IPS-18c (cell line): ENCODE data around the gene TWF1.
"Not testable (repeated sequence)": the region's sequence is repeated elsewhere in the genome, so short reads cannot be mapped to it uniquely, and the experiment has no call there.

Source experiments
- H3K4me3 ChIP-seq: 2 replicates; pipeline ENCODE4 v1.7.0; 2013; ENCODE audit warnings: low read depth, mild to moderate bottlenecking, low read length, moderate library complexity; ENCODE audit not compliant: insufficient read depth
- H3K9me3 ChIP-seq: one replicate; pipeline ENCODE4 v1.6.1; 2013; ENCODE audit warnings: mild to moderate bottlenecking, low read length, moderate library complexity; ENCODE audit not compliant: control insufficient read depth, insufficient read depth

The TWF1 gene

GRCh38 chr12:43805860-43806736 lies at the start of gene TWF1:
TSS of gene TWF1 (minus strand) at chr12:43806317. CDS start at chr12:43806245, 72 bp downstream.
- Histone ChIP-seq H3K4me3 (peak within 1 kb of the TSS; percentile 93), H3K9me3 (no peaks in the 10 kb centered on the region)

DNA sequence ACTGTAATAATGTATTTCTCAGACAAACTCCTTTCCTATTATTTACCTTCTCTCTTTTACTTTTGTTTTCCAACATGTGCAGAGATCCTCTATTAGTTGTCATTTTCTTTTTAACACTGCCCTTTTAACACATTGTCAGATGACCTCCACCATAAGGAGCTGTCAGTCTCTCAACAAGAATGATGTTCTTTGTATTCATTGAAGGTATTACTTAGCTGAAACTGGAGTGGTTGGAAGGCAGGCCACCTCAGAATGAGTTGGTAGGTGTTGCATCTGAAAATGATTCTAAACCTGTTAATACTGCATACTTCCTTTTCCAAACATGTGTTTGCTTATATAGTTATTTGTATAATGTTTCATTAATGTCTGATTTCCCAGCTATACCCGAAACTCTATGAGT lies 46.6 kb upstream of the TWF1 start:
- Histone ChIP-seq H3K4me3 (no peak overlapping the region), H3K9me3 (no peaks in the 10 kb centered on the region)

GRCh38 chr12:43848786-43849185 lies 42.7 kb upstream of the TWF1 start:
- no peaks in the 10 kb centered on the region for H3K9me3 ChIP-seq
- no peak overlapping the region for H3K4me3 ChIP-seq

DNA sequence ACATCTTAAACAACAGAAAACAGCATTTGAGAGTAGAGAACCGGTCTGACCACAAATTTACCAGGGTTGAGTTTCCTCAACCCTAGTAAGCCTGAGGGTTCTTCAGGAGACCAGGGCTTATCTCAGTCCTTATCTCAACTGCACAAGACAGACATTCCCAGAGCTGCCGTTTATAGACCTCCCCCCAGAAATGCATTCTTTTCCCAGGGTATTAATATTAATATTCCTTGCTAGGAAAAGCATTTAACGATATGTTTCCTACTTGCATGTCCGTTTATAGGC lies 42.0 kb upstream of the TWF1 start:
- Histone ChIP-seq H3K9me3 (no peaks in the 10 kb centered on the region), H3K4me3 (no peak overlapping the region)

DNA sequence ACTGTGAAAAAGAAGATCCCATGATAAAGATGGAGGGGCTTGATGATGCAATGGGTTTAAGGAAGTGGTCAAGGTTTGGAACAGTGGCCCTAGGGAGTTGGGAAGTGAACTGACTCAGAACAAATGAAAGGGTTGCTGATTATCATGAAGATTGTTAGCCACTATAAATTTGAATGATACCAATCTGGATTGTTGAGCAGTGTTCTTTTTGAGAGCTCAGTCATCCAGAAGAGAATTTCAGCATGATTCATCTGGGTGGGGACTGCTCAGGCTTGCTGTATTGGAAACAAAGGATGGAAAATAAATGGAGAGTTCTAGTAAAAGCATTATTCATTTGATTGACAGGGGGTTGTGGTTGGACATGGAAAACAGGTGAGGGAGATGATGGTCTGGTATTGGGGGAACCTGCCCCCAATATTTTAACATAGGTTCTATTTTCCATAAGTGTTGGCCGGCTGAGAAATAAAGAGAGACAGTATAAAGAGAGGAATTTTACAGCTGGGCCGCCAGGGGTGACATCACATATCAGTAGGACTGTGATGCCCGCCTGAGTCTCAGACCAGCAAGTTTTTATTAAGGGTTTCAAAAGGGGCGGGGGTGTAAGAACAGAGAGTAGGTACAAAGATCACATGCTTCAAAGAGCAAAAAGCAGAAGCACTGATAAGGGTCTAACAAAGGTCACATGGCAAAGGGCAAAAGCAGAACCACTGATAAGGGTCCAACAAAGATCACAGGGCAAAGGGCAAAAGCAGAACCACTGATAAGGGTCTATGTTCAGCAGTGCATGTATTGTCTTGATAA lies 41.5 kb upstream of the TWF1 start:
- not testable (repeated sequence) for H3K4me3 ChIP-seq, H3K9me3 ChIP-seq

DNA sequence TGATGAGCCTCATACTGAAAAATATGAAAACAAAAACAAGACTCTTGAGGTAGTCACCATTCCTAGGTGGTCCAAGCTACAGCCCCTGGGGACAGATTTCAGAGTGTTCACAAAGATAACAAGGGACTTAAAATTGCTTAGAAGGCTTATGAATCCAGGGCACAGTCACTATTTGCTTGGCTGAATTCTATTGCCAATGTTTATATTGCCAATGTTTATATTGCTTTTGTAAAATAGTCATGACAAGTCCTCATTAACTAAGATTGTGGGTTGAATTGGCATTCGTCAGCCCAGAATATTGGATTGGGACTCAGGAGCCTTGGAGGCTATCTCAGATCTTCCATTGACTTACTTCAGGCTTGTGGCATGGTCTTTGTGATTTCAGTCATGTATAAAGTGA lies 36.1 kb upstream of the TWF1 start:
- H3K9me3 ChIP-seq, result no peaks in the 10 kb centered on the region
- no peak overlapping the region for H3K4me3 ChIP-seq

DNA sequence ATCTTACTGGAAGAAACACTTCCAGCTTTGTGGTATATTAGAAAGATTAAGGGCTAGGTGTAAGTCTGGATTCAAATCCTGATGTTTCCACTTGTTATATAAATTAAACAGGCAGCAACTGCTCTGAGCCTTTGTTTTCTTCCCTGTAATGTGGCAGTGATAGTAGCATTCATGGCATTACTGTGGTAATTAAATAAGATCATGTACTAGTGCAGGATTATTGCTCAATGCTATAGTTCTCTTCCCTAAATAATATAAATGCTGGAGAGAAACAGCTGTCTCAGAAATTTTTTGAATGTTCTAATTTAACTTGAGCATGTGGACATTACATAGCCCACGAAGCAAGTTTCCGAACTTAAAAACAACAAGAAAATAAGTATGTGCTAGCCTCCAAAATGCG lies 35.1 kb upstream of the TWF1 start:
- H3K4me3 ChIP-seq, result no peak overlapping the region
- no peaks in the 10 kb centered on the region for H3K9me3 ChIP-seq

DNA sequence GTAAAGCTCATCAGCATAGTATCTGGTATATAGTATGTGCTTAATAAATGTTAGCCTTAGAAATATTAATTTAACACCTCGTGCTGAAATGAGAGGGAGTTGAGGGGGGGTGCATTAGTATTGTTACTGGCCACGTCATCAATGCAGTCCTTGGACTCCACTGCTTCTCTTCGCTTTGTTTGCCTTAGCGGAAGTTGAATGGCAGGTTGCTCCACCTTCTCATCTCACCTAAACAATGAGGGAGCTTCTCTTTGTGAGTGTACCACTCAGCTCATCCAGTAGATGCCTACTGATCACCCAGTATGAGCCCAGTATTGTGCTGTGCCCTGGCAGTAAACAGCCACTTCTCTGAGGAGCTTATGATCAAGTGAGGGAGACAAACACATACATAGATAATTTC lies 34.2 kb upstream of the TWF1 start:
- H3K4me3 ChIP-seq, result no peak overlapping the region
- H3K9me3 ChIP-seq, result no peaks in the 10 kb centered on the region

- Histone ChIP-seq H3K9me3 (no peaks in the 10 kb centered on the region), H3K4me3 (peak overlapping the region; percentile 81)
Measured at GRCh38 chr12:43836475-43836989, 30.4 kb upstream of the TWF1 start.

- H3K9me3 ChIP-seq, result no peaks in the 10 kb centered on the region
- H3K4me3 ChIP-seq, result peak within 1 kb of the TSS; percentile 81
Measured at GRCh38 chr12:43835656-43836474, 29.7 kb upstream of the TWF1 start, which contains the start of gene TMEM117. TSS of gene TMEM117 (plus strand) at chr12:43836081.

GRCh38 chr12:43835264-43835655 lies 29.1 kb upstream of the TWF1 start:
- Histone ChIP-seq H3K4me3 (peak overlapping the region; percentile 81), H3K9me3 (no peaks in the 10 kb centered on the region)

DNA sequence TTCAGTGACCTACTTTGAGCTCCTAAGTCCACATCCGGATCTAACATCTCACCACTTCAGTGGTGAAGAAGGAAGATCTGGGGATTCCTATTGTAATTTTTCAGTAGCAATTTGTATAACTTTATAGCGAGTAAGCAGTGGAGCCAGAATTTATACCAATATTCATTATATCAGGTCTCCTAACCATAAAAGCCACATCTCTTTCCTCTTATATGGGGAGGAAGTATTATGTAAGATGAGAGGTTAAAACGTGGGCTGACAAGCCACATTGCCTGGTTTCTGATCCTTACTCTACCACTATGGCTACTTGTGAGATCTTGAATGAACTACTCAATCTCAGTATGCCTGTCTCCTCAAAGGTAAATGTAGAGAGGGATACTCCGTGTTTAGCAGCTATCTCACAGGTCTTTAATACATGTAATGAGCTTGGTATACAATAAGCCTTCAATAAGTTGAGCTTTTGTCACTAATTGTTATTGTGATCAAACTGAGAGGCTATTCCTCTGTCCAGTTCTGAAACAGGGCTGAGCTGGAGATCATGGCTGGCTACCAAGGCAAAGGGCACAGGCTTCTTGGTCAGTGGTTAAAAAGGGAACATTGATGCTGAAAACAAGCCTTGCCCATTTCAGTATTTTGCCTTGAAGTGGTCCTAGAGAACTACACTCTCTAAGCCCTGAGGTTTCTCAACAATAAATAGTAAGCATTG lies 26.5 kb upstream of the TWF1 start:
- H3K4me3 ChIP-seq, result no peak overlapping the region
- H3K9me3 ChIP-seq, result no peaks in the 10 kb centered on the region

DNA sequence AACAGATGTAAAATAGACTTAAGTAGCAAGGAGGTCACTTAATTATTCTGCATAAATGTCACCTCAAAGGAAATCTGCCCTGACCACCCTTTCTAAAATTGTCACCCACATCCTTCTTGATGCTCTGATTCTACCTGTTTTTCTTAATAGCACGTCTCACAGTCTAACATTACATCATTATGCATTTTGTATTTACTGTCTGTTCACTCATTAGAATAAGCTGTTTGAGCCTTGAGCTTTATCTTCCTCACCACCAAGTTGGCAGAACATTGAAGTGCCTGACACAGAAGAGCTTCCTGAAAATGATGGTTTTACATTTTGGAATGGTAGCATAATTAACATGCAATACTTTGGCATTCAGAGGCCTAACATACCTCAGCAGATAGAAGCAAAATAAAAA lies 21.0 kb upstream of the TWF1 start:
- H3K9me3 ChIP-seq, result no peaks in the 10 kb centered on the region
- H3K4me3 ChIP-seq, result no peak overlapping the region

- Histone ChIP-seq H3K9me3 (no peaks in the 10 kb centered on the region), H3K4me3 (no peak overlapping the region)
Measured at GRCh38 chr12:43826681-43827080, 20.6 kb upstream of the TWF1 start.

GRCh38 chr12:43824207-43824775 lies 18.2 kb upstream of the TWF1 start:
- Histone ChIP-seq H3K4me3 (no peak overlapping the region), H3K9me3 (no peaks in the 10 kb centered on the region)

GRCh38 chr12:43816168-43816567 lies 10.1 kb upstream of the TWF1 start:
- no peaks in the 10 kb centered on the region for H3K9me3 ChIP-seq

GRCh38 chr12:43815416-43815815 lies 9.3 kb upstream of the TWF1 start:
- Histone ChIP-seq H3K4me3 (no peak overlapping the region), H3K9me3 (no peaks in the 10 kb centered on the region)

More at GRCh38 chr12:43816168-43816567, 10.1 kb upstream of the TWF1 start:
- no peak overlapping the region for H3K4me3 ChIP-seq
